ENCODE data around the gene PNPLA6. TPM values are rescaled to one million over a fixed set of nuclear protein-coding genes. Genes with fewer than 3 reads are reported as not detected.
A peak's percentile ranks its signal among the peaks of the same experiment; 100 is the strongest.

PNPLA6 gene
- total RNA-seq: 61.9 and 89.2 TPM in 2 replicates
- 20.9 and 34.2 TPM in 2 replicates for polyA plus RNA-seq
- polyA plus RNA-seq (2012): 64.4 and 87.6 TPM in 2 replicates
- polyA minus RNA-seq (ENCODE audit: low replicate concordance): 99.4 and 154 TPM in 2 replicates

GRCh38 chr19:7535047-7535997 is at the start of gene PNPLA6:
TSS of gene PNPLA6 (plus strand) at chr19:7535717. CDS start at chr19:7535789, 72 bp downstream.
- H3K9me3 ChIP-seq (ENCODE audit: control insufficient read depth, insufficient read depth, low read depth, low read length): no peaks in the 10 kb centered on the region
- TF ChIP-seq EZH2 (IDR thresholded peaks at IDR 0.05; ENCODE audit: low read length, missing control alignments): no peak
- no peak for TF ChIP-seq CTCF (conservative IDR thresholded peaks at IDR 0.05 in 1 of 2, IDR thresholded peaks at IDR 0.05 in 1 of 2; ENCODE audit: low read depth in 1 of 2, low read length in 2 of 2)
- H3K27me3 ChIP-seq (ENCODE audit: control insufficient read depth, insufficient read depth, low read length): no peaks in the 10 kb centered on the region
- peaks cover 1% of the 10 kb centered on the region for H3K36me3 ChIP-seq (ENCODE audit: control insufficient read depth, insufficient read depth, low read length)
- H2AFZ ChIP-seq (ENCODE audit: low read length): peak within 1 kb of the TSS; percentile 92
- H3K27ac ChIP-seq (ENCODE audit: insufficient read depth, low read length): peak within 1 kb of the TSS; percentile 82
- no peaks in the 10 kb centered on the region for H4K20me1 ChIP-seq (ENCODE audit: control insufficient read depth, extremely low read depth, insufficient read depth, low read length)
- DNase-seq (ENCODE audit: low read depth in 2 of 2): peak; percentile 89 to 93
- peak within 1 kb of the TSS; percentile 95 for H3K4me2 ChIP-seq (ENCODE audit: extremely low read depth, insufficient read depth, low read length)
- H3K4me3 ChIP-seq (replicated peaks in 1 of 4; ENCODE audit: control extremely low read depth in 1 of 4, insufficient read depth in 1 of 4, low read depth in 3 of 4, low read length in 4 of 4): peak within 1 kb of the TSS; percentile 85 to 93 (median 92)
- H3K9ac ChIP-seq (ENCODE audit: insufficient read depth, low read length): peak within 1 kb of the TSS; percentile 72
- no peaks in the 10 kb centered on the region for H3K79me2 ChIP-seq (ENCODE audit: control insufficient read depth, insufficient read depth, low read length)
- peaks cover 9% of the 10 kb centered on the region for H3K4me1 ChIP-seq (ENCODE audit: control insufficient read depth, extremely low read depth, insufficient read depth, low read length)

- H4K20me1 ChIP-seq (ENCODE audit: control insufficient read depth, extremely low read depth, insufficient read depth, low read length): no peaks in the 10 kb centered on the region
- H3K36me3 ChIP-seq (ENCODE audit: control insufficient read depth, insufficient read depth, low read length): no peaks in the 10 kb centered on the region
- H2AFZ ChIP-seq (ENCODE audit: low read length): no peak overlapping the region
- H3K4me2 ChIP-seq (ENCODE audit: extremely low read depth, insufficient read depth, low read length): no peak overlapping the region
- H3K4me1 ChIP-seq (ENCODE audit: control insufficient read depth, extremely low read depth, insufficient read depth, low read length): peaks cover 4% of the 10 kb centered on the region
- no peak for DNase-seq (ENCODE audit: low read depth in 2 of 2)
- H3K4me3 ChIP-seq (replicated peaks in 1 of 4; ENCODE audit: control extremely low read depth in 1 of 4, insufficient read depth in 1 of 4, low read depth in 3 of 4, low read length in 4 of 4): no peak overlapping the region
- TF ChIP-seq EZH2 (IDR thresholded peaks at IDR 0.05; ENCODE audit: low read length, missing control alignments) (no peak), CTCF (conservative IDR thresholded peaks at IDR 0.05 in 1 of 2, IDR thresholded peaks at IDR 0.05 in 1 of 2; ENCODE audit: low read depth in 1 of 2, low read length in 2 of 2) (no peak)
- no peak overlapping the region for H3K27ac ChIP-seq (ENCODE audit: insufficient read depth, low read length)
- H3K9ac ChIP-seq (ENCODE audit: insufficient read depth, low read length): no peak overlapping the region
- H3K79me2 ChIP-seq (ENCODE audit: control insufficient read depth, insufficient read depth, low read length): no peaks in the 10 kb centered on the region
- H3K9me3 ChIP-seq (ENCODE audit: control insufficient read depth, insufficient read depth, low read depth, low read length): no peaks in the 10 kb centered on the region
- no peaks in the 10 kb centered on the region for H3K27me3 ChIP-seq (ENCODE audit: control insufficient read depth, insufficient read depth, low read length)
Observed at GRCh38 chr19:7486923-7487322, 48.6 kb upstream of the PNPLA6 start.

DNA sequence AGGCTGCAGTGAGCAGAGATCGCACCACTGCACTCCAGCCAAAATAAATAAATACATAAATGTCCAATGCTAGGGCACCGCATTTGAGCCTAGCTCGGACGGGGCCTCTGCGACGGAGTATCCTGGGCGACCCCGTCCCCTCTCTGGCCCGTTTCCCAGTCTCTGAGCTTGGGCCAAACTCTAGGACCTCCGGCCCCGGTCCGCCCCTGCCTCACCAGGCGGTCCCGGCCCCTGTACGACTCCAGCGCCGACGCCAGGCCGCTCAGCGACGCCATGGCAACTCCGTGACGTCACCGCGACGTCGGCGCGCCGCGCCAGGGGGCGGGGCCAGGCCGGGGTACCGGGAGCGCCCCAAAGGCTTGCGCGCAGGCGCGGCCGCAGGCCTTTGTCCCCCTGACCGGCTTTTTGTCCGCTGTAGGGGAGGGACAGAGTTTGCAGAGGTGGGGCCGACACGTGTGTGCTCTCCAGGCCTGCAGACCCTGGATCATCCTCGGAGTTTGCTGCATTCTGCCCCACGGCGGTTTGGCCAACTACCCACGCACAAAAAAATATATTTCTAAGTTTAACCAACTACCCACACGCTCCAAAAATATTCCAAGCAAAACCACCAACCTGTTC is 46.7 kb upstream of the PNPLA6 start, which contains the start of gene PEX11G:
Gene PEX11G, minus strand, starts transcription at position 300 of the 618 bp plus-strand sequence. Its CDS starts 25 bp downstream, at position 275.
- H3K9me3 ChIP-seq (ENCODE audit: control insufficient read depth, insufficient read depth, low read depth, low read length): no peaks in the 10 kb centered on the region
- peak within 1 kb of the TSS; percentile 90 for H2AFZ ChIP-seq (ENCODE audit: low read length)
- H3K27ac ChIP-seq (ENCODE audit: insufficient read depth, low read length): peak within 1 kb of the TSS; percentile 78
- peak within 1 kb of the TSS; percentile 51 to 72 (median 60) for H3K4me3 ChIP-seq (replicated peaks in 1 of 4; ENCODE audit: control extremely low read depth in 1 of 4, insufficient read depth in 1 of 4, low read depth in 3 of 4, low read length in 4 of 4)
- no peaks in the 10 kb centered on the region for H3K27me3 ChIP-seq (ENCODE audit: control insufficient read depth, insufficient read depth, low read length)
- H3K4me2 ChIP-seq (ENCODE audit: extremely low read depth, insufficient read depth, low read length): peak within 1 kb of the TSS; percentile 80
- H4K20me1 ChIP-seq (ENCODE audit: control insufficient read depth, extremely low read depth, insufficient read depth, low read length): no peaks in the 10 kb centered on the region
- DNase-seq (ENCODE audit: low read depth in 2 of 2): peak; percentile 81 to 87
- peaks cover 4% of the 10 kb centered on the region for H3K4me1 ChIP-seq (ENCODE audit: control insufficient read depth, extremely low read depth, insufficient read depth, low read length)
- no peak for TF ChIP-seq CTCF (conservative IDR thresholded peaks at IDR 0.05 in 1 of 2, IDR thresholded peaks at IDR 0.05 in 1 of 2; ENCODE audit: low read depth in 1 of 2, low read length in 2 of 2)
- no peaks in the 10 kb centered on the region for H3K36me3 ChIP-seq (ENCODE audit: control insufficient read depth, insufficient read depth, low read length)
- H3K79me2 ChIP-seq (ENCODE audit: control insufficient read depth, insufficient read depth, low read length): no peaks in the 10 kb centered on the region
- peak within 1 kb of the TSS; percentile 79 for H3K9ac ChIP-seq (ENCODE audit: insufficient read depth, low read length)
